K562 (cell line): ENCODE measurements around the gene TIMM17B. TPM values are rescaled to one million over a fixed set of nuclear protein-coding genes. Genes with fewer than 3 reads are reported as not detected.

Source experiments
- CBFA2T3 ChIP-seq: fragments of 450-650 bp; IDR thresholded peaks from 2 replicates; pipeline ENCODE4 v1.6.1; 2017
- CEBPG ChIP-seq, 3 experiments: fragments of 200-800 bp in 1 of 3; sonication (Bioruptor generic) in 1 of 3; sonication (generic) in 1 of 3; formaldehyde crosslinking in 1 of 3; IDR thresholded peaks in 2 of 3; conservative IDR thresholded peaks in 1 of 3; 2 replicates each; pipeline versions ENCODE4 v1.6.1 to v1.8.0; 2016 to 2022; ENCODE audit warnings: missing compliant biosample characterization in 2 of 3, missing genetic modification characterization in 2 of 3, mild to moderate bottlenecking in 1 of 3, missing genetic modification reagents in 1 of 3
- E2F3 ChIP-seq: fragments of 250-450 bp; sonication (Bioruptor Pico); IDR thresholded peaks from 2 replicates; pipeline ENCODE4 v1.4.0; 2020; ENCODE audit warnings: mild to moderate bottlenecking
- E2F6 ChIP-seq, 2 experiments: IDR thresholded peaks; 2 replicates each; pipeline ENCODE4 v1.6.1; 2011; ENCODE audit warnings: borderline replicate concordance in 1 of 2, control low read depth in 1 of 2, low read depth in 1 of 2, low read length in 1 of 2, mild to moderate bottlenecking in 1 of 2, mixed read lengths in 1 of 2, moderate library complexity in 1 of 2; ENCODE audit not compliant: insufficient read depth in 1 of 2, insufficient read length in 1 of 2, poor library complexity in 1 of 2, severe bottlenecking in 1 of 2; ENCODE audit errors: extremely low read depth in 1 of 2
- EP400 ChIP-seq: fragments of 450-650 bp; IDR thresholded peaks from 2 replicates; pipeline ENCODE4 v1.6.1; 2017; ENCODE audit warnings: antibody characterized with exemption, mild to moderate bottlenecking, moderate library complexity
- GATAD2A ChIP-seq: fragments of 450-650 bp; IDR thresholded peaks from 2 replicates; pipeline ENCODE4 v1.6.1; 2017
- MYBL2 ChIP-seq, 2 experiments: fragments of 450-650 bp in 1 of 2; sonication (generic) in 1 of 2; formaldehyde crosslinking in 1 of 2; IDR thresholded peaks; 2 replicates each; pipeline versions ENCODE4 v1.6.1 to v1.8.1; 2017 to 2022; ENCODE audit warnings: borderline replicate concordance in 1 of 2, inconsistent platforms in 1 of 2, low read depth in 1 of 2, mild to moderate bottlenecking in 1 of 2, missing genetic modification reagents in 1 of 2, moderate library complexity in 1 of 2
- MYC ChIP-seq, 2 experiments: fragments of 250-450 bp in 1 of 2; sonication (Bioruptor Pico) in 1 of 2; IDR thresholded peaks; 2 replicates each; pipeline versions ENCODE4 v1.5.1 to v1.6.1; 2012 to 2021; ENCODE audit warnings: low read depth in 2 of 2, borderline replicate concordance in 1 of 2, improper control_type of control experiment in 1 of 2, low read length in 1 of 2, mild to moderate bottlenecking in 1 of 2, moderate library complexity in 1 of 2
- NELFE ChIP-seq: IDR thresholded peaks from 2 replicates; pipeline ENCODE4 v1.6.1; 2011; ENCODE audit warnings: mild to moderate bottlenecking; ENCODE audit not compliant: insufficient read depth, insufficient read length
- NFRKB ChIP-seq: fragments of 450-650 bp; IDR thresholded peaks from 2 replicates; pipeline ENCODE4 v1.6.1; 2016; ENCODE audit warnings: low read depth
- NFYB ChIP-seq: IDR thresholded peaks from 2 replicates; pipeline ENCODE4 v1.6.1; 2011; ENCODE audit warnings: mild to moderate bottlenecking, moderate library complexity; ENCODE audit not compliant: insufficient read length; ENCODE audit errors: extremely low read depth
- PHF20 ChIP-seq: fragments of 450-650 bp; IDR thresholded peaks from 2 replicates; pipeline ENCODE4 v1.6.1; 2018; ENCODE audit not compliant: partially characterized antibody
- SNRNP70 ChIP-seq: fragments of 200-400 bp; formaldehyde crosslinking; optimal IDR thresholded peaks from 2 replicates; pipeline ENCODE3; 2017; ENCODE audit warnings: low read depth, low read length
- SRSF7 ChIP-seq: fragments of 200-400 bp; formaldehyde crosslinking; optimal IDR thresholded peaks from 2 replicates; pipeline ENCODE3; 2017; ENCODE audit warnings: mild to moderate bottlenecking, low read depth, low read length
- U2AF1 ChIP-seq: fragments of 200-400 bp; formaldehyde crosslinking; optimal IDR thresholded peaks from 2 replicates; pipeline ENCODE3; 2017; ENCODE audit warnings: mild to moderate bottlenecking, low read depth, low read length, moderate library complexity
- ZC3H8 ChIP-seq: fragments of 450-650 bp; IDR thresholded peaks from 2 replicates; pipeline ENCODE4 v1.6.1; 2017
- ZFP91 ChIP-seq: sonication (generic); formaldehyde crosslinking; IDR thresholded peaks from 2 replicates; pipeline ENCODE4 v1.8.0; 2022; ENCODE audit warnings: mild to moderate bottlenecking, missing genetic modification reagents
- ZNF311 ChIP-seq: fragments of 250-450 bp; sonication (Bioruptor Pico); IDR thresholded peaks from 2 replicates; pipeline ENCODE4 v1.4.0; 2020; ENCODE audit warnings: mild to moderate bottlenecking, moderate library complexity
- ZNF384 ChIP-seq: IDR thresholded peaks from 2 replicates; pipeline ENCODE4 v1.6.1; 2012; ENCODE audit warnings: low read depth, low read length, improper control_type of control experiment
- polyA plus RNA-seq, 8 experiments: library from polyadenylated mRNA; depleted of rRNA in 4 of 8; stranded (reverse) in 5 of 8; unstranded in 3 of 8; fragments of >200 nt; fragmentation: Nextera tagmentation in 2 of 8; fragmentation: Illumina TruSeq in 1 of 8; extraction: Ambion mirVana in 2 of 8; extraction: Trizol in 1 of 8; gene quantifications; 2 replicates each; pipeline versions ENCODE4 v1.2.1 to v1.2.3, GENCODE V29; 2011 to 2014; ENCODE audit warnings: inconsistent platforms in 1 of 8, missing spikeins in 1 of 8
- total RNA-seq, 7 experiments: library from RNA; depleted of rRNA in 6 of 7; stranded (reverse); fragments of >200 nt in 6 of 7; fragmentation: Illumina TruSeq in 2 of 7; extraction: Trizol in 2 of 7; gene quantifications; 2 replicates each; pipeline versions ENCODE4 v1.2.1 to v1.2.3, GENCODE V29; 2011 to 2021; ENCODE audit warnings: low replicate concordance in 1 of 7
- TF ChIP-seq, protein P1 (sequence below): sonication (generic); formaldehyde crosslinking; IDR thresholded peaks from 2 replicates; pipeline ENCODE4 v1.8.0; 2022; ENCODE audit warnings: missing genetic modification reagents, mild to moderate bottlenecking, moderate library complexity, borderline replicate concordance
- TF ChIP-seq, protein P2 (sequence below): fragments of 450-650 bp; formaldehyde crosslinking; IDR thresholded peaks from 2 replicates; pipeline ENCODE4 v1.4.0; 2020; ENCODE audit warnings: mild to moderate bottlenecking, moderate library complexity

The TIMM17B gene
- total and polyA plus RNA-seq, 9 of the 15 experiments (the other 6 are each of a cell fraction or from before 2014, with no cell fraction given), result 9.9 to 184 (median 115) TPM

DNA sequence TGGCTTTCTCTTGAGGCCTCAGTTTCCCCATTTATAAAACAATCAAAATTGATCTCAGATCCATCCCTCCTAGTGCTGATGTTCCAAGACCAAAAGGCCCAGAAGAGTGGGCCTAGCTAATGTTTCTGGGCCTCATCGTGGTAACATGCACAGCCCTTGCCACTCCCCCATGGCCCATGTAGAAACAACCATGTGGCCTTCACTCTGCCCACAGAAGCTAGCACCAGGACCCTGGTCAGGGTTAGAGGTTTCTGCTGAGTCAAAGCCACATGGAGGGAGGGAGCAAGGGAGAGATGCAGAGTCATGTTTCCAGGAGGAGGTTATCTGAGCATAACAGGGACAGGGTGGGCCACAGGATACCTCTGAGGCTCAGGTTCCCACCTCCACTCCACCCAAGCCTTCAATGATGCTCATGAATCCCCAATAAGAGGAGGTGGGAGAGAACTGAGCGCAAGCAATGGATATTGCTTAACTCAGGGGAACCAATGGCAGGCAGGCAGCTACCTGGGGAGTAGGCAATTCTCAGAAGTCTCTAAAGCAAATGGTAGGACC, 42.9 kb upstream of the TIMM17B start (continued):
- TF ChIP-seq, protein P1, sequence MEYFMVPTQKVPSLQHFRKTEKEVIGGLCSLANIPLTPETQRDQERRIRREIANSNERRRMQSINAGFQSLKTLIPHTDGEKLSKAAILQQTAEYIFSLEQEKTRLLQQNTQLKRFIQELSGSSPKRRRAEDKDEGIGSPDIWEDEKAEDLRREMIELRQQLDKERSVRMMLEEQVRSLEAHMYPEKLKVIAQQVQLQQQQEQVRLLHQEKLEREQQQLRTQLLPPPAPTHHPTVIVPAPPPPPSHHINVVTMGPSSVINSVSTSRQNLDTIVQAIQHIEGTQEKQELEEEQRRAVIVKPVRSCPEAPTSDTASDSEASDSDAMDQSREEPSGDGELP (CRISPR knock-in tag), result peak; percentile 64; the same call in 1 of the 2 replicates
- TF ChIP-seq CEBPG (CRISPR knock-in tag; IDR thresholded peaks at IDR 0.05) (peak; percentile 51; the same call in 1 of the 2 replicates), CEBPG (tag; conservative IDR thresholded peaks at IDR 0.05 in 1 of 2, IDR thresholded peaks at IDR 0.05 in 1 of 2) (no peak), E2F6 (IDR thresholded peaks at IDR 0.05; ENCODE audit: borderline replicate concordance in 1 of 2, extremely low read depth in 1 of 2, insufficient read depth in 1 of 2, insufficient read length in 1 of 2, low read depth in 1 of 2, low read length in 1 of 2, poor library complexity in 1 of 2, severe bottlenecking in 1 of 2) (no peak), PHF20 (no peak), NELFE (no peak), E2F3 (CRISPR knock-in tag) (no peak), MYBL2 (IDR thresholded peaks at IDR 0.05; ENCODE audit: low read depth) (no peak), MYBL2 (CRISPR knock-in tag; IDR thresholded peaks at IDR 0.05; ENCODE audit: borderline replicate concordance) (no peak), NFYB (peak; percentile 3), SNRNP70 (no peak), SRSF7 (no peak), U2AF1 (no peak), ZC3H8 (no peak), MYC (IDR thresholded peaks at IDR 0.05; ENCODE audit: low read depth, low read length) (peak; percentile 93), MYC (CRISPR knock-in tag; IDR thresholded peaks at IDR 0.05; ENCODE audit: borderline replicate concordance, low read depth) (peak; percentile 61; the same call in 1 of the 2 replicates), NFRKB (peak; percentile 28; the same call in 1 of the 2 replicates), CBFA2T3 (peak; percentile 92), EP400 (peak; percentile 83), ZNF311 (CRISPR knock-in tag) (peak; percentile 58; the same call in 1 of the 2 replicates), ZFP91 (CRISPR knock-in tag) (no peak), GATAD2A (0 out of 2 replicates have a peak, but pooled peaks have one; percentile 38), ZNF384 (no peak)
- TF ChIP-seq, protein P2, sequence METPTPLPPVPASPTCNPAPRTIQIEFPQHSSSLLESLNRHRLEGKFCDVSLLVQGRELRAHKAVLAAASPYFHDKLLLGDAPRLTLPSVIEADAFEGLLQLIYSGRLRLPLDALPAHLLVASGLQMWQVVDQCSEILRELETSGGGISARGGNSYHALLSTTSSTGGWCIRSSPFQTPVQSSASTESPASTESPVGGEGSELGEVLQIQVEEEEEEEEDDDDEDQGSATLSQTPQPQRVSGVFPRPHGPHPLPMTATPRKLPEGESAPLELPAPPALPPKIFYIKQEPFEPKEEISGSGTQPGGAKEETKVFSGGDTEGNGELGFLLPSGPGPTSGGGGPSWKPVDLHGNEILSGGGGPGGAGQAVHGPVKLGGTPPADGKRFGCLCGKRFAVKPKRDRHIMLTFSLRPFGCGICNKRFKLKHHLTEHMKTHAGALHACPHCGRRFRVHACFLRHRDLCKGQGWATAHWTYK, result 0 out of 2 replicates have a peak, but pooled peaks have one; percentile 45
